ENCODE results near the gene LSM3.
"Not testable (repeated sequence)": the region's sequence is repeated elsewhere in the genome, so short reads cannot be mapped to it uniquely, and the experiment has no call there.

Gene LSM3

GRCh38 chr3:14225421-14225820 is 46.8 kb downstream of the LSM3 start:
- DNase-seq (ENCODE audit: low spot score) = no peak
- no peak for TF ChIP-seq CTCF (IDR thresholded peaks at IDR 0.05; ENCODE audit: extremely low read depth, insufficient read depth, missing control alignments)
- in situ Hi-C loops (cut with MboI; ENCODE audit: low pct_unique_long_range_greater_than_20kb, low sequenced_read_pairs, unreplicated experiment) = no loop called here

DNA sequence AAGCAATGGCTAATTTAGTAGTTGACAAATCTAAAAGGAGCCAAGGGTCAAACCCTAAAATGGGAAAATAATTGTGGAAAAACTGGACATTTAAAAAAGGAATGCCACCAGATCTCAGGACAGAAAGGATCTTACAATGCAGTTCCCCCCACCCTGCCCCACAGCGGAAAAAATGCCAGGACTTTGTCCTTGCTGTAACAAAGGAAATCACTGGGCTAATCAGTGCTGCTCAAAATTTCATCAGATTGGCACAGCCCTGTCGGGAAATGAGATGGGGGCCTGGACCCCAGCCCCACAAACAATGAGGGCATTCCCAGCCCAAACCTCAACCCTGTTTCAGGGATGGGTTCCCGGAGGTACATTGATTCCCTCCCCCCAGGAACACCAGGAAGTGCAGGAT is 47.7 kb downstream of the LSM3 start:
- in situ Hi-C loops (cut with MboI; ENCODE audit: low pct_unique_long_range_greater_than_20kb, low sequenced_read_pairs, unreplicated experiment); DNase-seq (ENCODE audit: low spot score): not testable (repeated sequence)

DNA sequence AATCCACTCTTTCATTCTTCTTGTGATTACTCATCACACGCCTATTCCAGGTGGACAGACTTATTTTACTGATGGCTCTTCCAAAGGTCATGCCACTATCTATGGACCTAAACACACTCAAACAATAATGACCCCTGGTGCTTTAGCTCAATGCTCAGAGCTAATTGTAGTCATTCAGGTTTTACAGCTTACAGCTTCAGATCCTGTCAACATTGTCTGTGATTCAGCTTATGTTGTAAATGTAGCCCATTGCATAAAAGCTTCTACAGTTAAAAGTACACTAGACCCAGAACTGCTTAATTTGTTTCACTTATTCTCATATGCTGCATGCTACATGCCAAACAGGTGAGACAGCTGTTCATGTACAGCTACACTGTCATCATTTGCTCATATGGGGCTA is 49.2 kb downstream of the LSM3 start:
- in situ Hi-C loops (cut with MboI; ENCODE audit: low pct_unique_long_range_greater_than_20kb, low sequenced_read_pairs, unreplicated experiment) = no loop called here
- DNase-seq (ENCODE audit: low spot score) = no peak
- no peak for TF ChIP-seq CTCF (IDR thresholded peaks at IDR 0.05; ENCODE audit: extremely low read depth, insufficient read depth, missing control alignments)

DNA sequence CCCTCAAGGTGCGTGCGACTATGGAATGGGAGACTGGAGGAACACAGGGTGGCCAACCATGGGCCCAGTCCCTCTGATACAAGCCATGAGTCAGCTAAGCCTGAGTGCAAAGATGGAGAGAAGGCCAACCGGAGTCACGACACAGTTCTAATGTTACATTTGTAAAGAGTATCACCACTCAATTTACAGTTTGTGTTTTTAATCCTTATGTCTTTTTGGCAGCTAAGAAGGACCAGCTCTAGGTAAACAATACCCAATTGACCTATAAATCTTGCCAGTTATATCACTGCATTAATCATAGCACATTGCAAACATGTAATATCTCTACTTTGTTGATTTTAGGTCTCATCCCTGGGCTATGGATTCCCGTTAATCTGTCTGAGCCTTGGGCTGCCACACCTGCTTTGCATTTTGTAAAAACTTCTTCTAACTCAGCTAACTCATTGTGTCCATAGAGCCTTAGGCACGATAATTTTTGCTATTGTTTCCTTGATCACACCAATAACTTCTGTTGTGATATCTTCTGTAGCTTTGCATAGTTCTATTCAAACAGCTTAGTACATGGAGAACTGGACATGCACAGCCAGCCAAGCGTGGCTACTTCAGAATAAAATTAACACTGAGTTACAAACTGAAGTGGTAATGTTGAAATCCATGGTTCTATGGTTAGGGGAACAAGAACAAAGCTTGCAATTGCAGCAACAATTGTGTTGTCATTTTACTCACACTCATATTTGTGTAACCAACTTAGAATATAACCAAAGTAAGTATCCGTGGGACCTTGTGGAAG is 50.3 kb downstream of the LSM3 start:
- in situ Hi-C loops (cut with MboI; ENCODE audit: low pct_unique_long_range_greater_than_20kb, low sequenced_read_pairs, unreplicated experiment) = no loop called here
- DNase-seq (ENCODE audit: low spot score) = no peak
- no peak for TF ChIP-seq CTCF (IDR thresholded peaks at IDR 0.05; ENCODE audit: extremely low read depth, insufficient read depth, missing control alignments)

DNA sequence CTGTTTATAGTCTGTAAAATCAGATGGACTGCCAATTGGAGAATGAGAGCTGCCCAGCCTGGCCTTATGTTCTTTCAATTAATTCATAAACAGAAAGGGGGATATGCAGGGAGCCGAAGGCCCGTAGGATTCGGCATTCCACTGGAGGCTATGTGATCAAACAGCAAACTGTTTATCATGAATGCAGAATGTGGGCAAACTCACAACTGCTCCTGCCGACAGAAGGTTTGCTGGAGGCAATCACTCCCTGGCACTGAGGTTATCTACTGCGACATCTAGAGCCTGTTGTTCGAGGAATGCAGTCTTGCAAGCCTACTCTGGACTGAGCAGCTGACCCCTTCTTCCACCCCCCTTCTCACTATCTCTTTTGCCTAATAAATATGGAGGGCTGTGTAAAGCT is 51.1 kb downstream of the LSM3 start:
- in situ Hi-C loops (cut with MboI; ENCODE audit: low pct_unique_long_range_greater_than_20kb, low sequenced_read_pairs, unreplicated experiment); DNase-seq (ENCODE audit: low spot score): not testable (repeated sequence)

DNA sequence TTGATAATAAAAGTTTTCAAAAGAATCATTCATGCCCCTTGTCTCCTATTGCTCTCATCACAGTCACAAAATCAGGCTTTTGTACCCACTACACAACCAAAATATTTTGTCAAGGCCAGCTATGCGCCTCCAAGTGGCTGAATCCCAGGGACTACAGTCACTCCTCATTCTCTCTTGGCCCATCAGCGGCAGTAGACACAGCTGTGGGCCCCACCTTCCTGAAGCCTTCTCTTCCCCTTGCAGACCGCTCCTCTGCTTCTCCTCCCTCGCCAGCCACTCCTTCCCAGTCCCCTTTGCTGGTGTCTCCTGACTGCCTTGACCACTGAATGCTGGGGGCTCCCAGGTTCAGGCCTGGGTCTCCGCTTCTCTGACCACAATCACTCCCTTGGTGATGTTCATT is 52.1 kb downstream of the LSM3 start:
- in situ Hi-C loops (cut with MboI; ENCODE audit: low pct_unique_long_range_greater_than_20kb, low sequenced_read_pairs, unreplicated experiment) = no loop called here
- no peak for DNase-seq (ENCODE audit: low spot score)
- no peak for TF ChIP-seq CTCF (IDR thresholded peaks at IDR 0.05; ENCODE audit: extremely low read depth, insufficient read depth, missing control alignments)

GRCh38 chr3:14231145-14231990 is 52.8 kb downstream of the LSM3 start:
- in situ Hi-C loops (cut with MboI; ENCODE audit: low pct_unique_long_range_greater_than_20kb, low sequenced_read_pairs, unreplicated experiment) = no loop called here
- no peak for TF ChIP-seq CTCF (IDR thresholded peaks at IDR 0.05; ENCODE audit: extremely low read depth, insufficient read depth, missing control alignments)
- DNase-seq (ENCODE audit: low spot score) = no peak
